ES-I3 (cell line): ENCODE results near the gene CYP39A1.
A peak's percentile ranks its signal among the peaks of the same experiment; 100 is the strongest.

Source experiments
- H3K36me3 ChIP-seq: 2 replicates; pipeline ENCODE4 v1.6.1; 2013; ENCODE audit warnings: mild to moderate bottlenecking, low read length, control low read depth, moderate library complexity; ENCODE audit not compliant: insufficient read depth
- H3K4me1 ChIP-seq: 2 replicates; pipeline ENCODE4 v1.6.1; 2013; ENCODE audit warnings: mild to moderate bottlenecking, control low read depth, low read length; ENCODE audit not compliant: insufficient read depth
- H3K9ac ChIP-seq: 2 replicates; pipeline ENCODE4 v1.6.1; 2013; ENCODE audit warnings: low read depth, mild to moderate bottlenecking, low read length, moderate library complexity
- H3K9me3 ChIP-seq: 2 replicates; pipeline ENCODE4 v1.6.1; 2013; ENCODE audit warnings: mild to moderate bottlenecking, low read length, moderate library complexity; ENCODE audit not compliant: control insufficient read depth, insufficient read depth

CYP39A1 gene, protein sequence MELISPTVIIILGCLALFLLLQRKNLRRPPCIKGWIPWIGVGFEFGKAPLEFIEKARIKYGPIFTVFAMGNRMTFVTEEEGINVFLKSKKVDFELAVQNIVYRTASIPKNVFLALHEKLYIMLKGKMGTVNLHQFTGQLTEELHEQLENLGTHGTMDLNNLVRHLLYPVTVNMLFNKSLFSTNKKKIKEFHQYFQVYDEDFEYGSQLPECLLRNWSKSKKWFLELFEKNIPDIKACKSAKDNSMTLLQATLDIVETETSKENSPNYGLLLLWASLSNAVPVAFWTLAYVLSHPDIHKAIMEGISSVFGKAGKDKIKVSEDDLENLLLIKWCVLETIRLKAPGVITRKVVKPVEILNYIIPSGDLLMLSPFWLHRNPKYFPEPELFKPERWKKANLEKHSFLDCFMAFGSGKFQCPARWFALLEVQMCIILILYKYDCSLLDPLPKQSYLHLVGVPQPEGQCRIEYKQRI

DNA sequence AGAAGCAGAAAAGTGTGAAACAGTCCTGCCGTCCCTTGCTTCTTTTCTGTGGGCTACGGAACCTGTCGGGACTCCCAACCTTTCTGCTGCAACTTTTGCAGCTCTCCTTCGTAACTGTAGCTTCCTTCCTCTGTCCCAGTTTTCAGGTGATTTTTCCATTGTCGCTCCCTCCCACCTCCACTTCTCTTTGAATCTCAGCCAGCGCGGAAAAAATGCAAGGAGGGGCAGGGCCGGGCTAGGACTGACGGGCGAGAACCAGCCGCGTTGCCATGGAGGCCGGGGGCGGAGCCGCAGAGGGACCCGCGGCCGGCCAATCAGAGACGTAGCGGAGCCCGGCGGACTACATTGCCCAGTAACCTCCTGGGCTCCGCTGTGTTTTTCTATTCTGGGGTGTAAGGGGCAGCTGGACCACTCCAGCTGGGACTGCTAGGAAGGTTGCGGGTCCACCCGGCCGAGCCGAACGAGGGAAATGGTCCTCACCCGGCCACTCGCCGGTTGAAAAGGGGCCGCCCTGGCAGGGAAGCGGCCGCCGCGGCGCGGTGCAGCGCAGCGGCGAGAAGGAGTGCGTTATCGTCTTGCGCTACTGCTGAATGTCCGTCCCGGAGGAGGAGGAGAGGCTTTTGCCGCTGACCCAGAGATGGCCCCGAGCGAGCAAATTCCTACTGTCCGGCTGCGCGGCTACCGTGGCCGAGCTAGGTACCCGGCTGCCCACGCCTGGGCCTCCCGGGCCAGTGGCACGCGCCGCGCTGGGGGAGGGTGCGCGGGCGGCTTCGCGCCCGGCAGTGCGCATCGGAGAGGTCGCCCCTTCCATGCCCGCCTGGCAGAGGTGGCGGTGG lies at the start of gene CYP39A1, which contains the start of gene SLC25A27:
CYP39A1 (minus strand) TSS at position 216 of the 836 bp plus-strand sequence. CDS start 236 bp downstream, outside the sequence.
SLC25A27 (plus strand) TSS at position 373 of the 836 bp plus-strand sequence; CDS start at position 591, 218 bp downstream.
- Histone ChIP-seq H3K4me1 (no peaks in the 10 kb centered on the region), H3K9ac (peak within 1 kb of the TSS; percentile 82), H3K36me3 (no peaks in the 10 kb centered on the region), H3K9me3 (no peaks in the 10 kb centered on the region)

DNA sequence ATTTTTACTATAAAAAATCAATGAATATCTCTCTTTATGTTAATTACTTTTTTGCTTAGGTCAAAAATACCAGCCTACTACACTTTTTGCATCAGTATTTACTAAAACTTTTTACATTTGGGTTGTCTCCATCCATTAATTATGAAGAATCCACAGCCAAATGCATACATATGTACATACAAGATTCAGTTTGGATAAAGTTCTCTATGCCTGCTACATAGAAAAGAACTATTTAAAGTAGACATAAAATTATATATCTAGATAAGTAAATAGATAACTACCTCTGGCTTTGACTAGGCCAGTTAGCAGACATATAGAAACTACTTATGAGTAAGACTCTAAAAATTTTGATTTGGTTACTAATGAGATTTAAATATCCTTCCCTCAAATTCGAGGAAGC lies 47.4 kb upstream of the CYP39A1 start:
- no peak overlapping the region for H3K9ac ChIP-seq
- no peaks in the 10 kb centered on the region; the same call in 1 of the 2 replicates for H3K4me1 ChIP-seq
- no peaks in the 10 kb centered on the region for H3K36me3 ChIP-seq
- no peaks in the 10 kb centered on the region for H3K9me3 ChIP-seq

DNA sequence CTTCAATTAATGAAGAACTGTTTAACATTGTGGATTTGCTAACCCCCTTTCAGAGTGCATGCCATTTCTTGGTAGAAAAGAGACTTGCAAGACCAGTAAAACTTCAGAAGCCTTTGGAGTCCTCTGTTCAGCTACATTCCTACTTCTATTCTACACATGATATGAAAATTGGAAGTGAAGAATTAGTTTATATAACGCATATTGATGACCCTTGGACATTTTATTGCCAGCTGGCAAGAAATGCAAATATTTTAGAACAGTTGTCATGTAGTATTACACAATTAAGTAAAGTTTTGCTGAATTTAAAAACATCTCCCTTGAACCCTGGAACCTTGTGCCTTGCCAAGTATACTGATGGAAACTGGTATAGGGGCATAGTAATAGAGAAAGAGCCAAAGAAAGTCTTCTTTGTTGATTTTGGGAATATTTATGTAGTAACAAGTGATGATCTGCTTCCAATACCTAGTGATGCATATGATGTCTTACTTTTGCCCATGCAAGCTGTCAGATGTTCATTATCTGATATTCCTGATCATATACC lies 38.4 kb upstream of the CYP39A1 start:
- Histone ChIP-seq H3K9me3 (no peaks in the 10 kb centered on the region), H3K9ac (no peak overlapping the region), H3K36me3 (no peaks in the 10 kb centered on the region), H3K4me1 (no peaks in the 10 kb centered on the region)

DNA sequence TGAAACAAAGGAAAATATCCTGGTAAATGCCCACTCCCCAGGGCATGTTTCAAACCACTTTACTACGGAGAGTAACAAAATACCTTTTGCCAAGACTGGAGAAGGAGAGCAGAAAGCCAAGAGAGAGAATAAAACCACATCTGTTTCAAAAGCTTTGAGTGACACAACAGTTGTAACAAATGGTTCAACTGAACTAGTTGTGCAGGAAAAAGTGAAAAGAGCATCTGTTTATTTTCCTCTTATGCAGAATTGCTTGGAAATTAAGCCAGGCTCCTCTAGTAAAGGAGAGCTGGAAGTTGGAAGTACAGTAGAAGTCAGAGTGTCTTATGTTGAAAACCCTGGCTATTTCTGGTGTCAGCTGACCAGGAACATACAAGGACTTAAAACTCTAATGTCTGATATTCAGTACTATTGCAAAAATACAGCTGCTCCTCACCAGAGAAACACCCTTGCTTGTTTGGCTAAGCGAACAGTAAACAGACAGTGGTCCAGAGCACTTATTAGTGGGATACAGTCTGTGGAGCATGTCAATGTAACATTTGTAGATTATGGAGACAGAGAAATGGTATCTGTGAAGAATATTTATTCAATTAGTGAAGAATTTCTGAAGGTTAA lies 37.6 kb upstream of the CYP39A1 start:
- Histone ChIP-seq H3K36me3 (no peaks in the 10 kb centered on the region), H3K4me1 (no peaks in the 10 kb centered on the region), H3K9ac (no peak overlapping the region), H3K9me3 (no peaks in the 10 kb centered on the region)

DNA sequence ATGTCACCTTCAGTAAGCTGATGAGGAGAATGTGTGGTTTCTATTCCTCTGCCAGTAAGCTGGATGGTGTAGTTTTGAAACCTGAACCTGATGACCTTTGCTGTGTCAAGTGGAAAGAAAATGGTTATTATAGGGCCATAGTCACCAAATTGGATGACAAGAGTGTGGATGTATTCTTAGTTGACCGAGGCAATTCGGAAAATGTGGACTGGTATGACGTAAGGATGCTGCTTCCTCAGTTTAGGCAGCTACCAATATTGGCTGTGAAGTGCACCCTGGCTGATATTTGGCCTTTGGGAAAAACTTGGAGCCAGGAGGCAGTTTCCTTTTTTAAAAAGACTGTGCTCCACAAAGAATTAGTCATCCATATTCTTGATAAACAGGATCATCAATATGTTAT lies 37.0 kb upstream of the CYP39A1 start:
- H3K9me3 ChIP-seq, result no peaks in the 10 kb centered on the region
- no peaks in the 10 kb centered on the region for H3K36me3 ChIP-seq
- H3K9ac ChIP-seq, result no peak overlapping the region
- no peaks in the 10 kb centered on the region for H3K4me1 ChIP-seq

DNA sequence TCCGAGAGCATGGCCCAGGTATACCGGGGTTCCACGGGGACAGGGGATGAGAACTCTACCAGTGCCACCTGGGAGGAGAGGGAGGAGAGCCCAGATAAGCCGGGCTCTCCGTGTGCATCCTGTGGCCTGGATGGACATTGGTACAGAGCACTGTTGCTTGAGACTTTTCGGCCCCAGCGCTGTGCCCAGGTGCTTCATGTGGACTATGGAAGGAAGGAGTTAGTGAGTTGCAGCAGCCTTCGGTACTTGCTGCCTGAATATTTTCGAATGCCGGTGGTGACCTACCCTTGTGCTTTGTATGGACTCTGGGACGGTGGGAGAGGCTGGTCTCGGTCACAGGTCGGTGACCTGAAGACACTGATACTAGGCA lies 36.3 kb upstream of the CYP39A1 start:
- H3K9ac ChIP-seq, result no peak overlapping the region
- H3K9me3 ChIP-seq, result no peaks in the 10 kb centered on the region
- H3K4me1 ChIP-seq, result no peaks in the 10 kb centered on the region
- no peaks in the 10 kb centered on the region for H3K36me3 ChIP-seq

DNA sequence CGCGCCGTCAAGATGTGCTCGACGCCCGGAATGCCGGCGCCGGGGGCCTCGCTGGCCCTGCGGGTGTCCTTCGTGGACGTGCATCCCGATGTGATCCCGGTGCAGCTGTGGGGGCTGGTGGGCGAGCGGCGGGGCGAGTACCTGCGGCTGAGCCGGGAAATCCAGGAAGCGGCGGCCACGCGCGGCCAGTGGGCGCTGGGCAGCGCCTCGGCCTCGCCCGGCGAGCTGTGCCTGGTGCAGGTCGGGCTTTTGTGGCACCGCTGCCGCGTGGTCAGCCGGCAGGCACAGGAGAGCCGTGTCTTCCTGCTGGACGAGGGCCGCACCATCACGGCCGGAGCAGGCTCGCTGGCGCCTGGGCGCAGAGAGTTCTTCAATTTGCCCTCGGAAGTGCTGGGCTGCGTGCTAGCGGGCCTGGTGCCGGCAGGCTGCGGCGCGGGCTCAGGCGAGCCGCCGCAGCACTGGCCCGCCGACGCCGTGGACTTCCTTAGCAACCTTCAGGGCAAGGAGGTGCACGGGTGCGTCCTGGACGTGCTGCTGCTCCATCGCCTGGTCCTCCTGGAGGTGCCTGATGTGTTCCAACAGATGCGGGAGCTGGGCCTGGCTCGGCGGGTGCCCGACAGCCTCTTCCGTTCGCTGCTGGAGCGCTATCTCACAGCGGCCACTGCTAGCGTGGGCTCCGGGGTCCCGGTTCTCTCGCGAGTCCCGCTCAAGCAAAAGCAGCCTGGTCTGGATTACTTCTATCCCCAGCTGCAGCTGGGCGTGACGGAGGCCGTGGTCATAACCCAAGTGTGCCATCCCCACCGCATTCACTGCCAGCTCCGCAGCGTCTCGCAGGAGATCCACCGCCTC lies 35.7 kb upstream of the CYP39A1 start:
- Histone ChIP-seq H3K9me3 (no peaks in the 10 kb centered on the region), H3K9ac (no peak overlapping the region), H3K4me1 (no peaks in the 10 kb centered on the region), H3K36me3 (no peaks in the 10 kb centered on the region)

DNA sequence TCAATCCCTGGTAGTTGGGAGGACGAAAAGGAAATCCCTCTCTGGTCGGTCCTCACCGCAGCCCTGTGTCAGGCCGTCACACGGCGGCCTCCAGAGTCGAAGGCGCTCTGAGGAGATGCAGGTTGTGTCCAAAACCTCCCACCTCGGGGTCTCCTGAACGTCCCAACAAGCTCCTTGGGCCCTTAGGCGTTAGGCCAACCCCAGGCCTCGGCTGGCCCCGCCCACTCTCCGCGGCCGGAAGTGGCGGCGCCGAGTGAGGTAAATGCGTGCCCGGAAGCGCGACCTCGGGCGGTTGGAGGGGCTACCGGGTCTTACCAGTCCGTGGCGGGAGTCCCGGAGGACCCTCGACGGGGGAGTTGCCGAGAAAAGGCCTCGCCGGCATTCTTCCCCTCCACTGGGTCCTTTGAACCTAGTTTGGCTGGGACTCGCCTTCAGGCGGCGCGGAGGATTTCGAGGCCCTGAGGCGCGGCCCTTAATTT lies 35.0 kb upstream of the CYP39A1 start, which contains the start of gene TDRD6:
TDRD6 (plus strand) TSS at position 267 of the 479 bp plus-strand sequence. CDS start 244 bp downstream, outside the sequence.
- no peak within 1 kb of the TSS for H3K9ac ChIP-seq
- H3K36me3 ChIP-seq, result no peaks in the 10 kb centered on the region
- H3K9me3 ChIP-seq, result no peaks in the 10 kb centered on the region
- H3K4me1 ChIP-seq, result no peaks in the 10 kb centered on the region

DNA sequence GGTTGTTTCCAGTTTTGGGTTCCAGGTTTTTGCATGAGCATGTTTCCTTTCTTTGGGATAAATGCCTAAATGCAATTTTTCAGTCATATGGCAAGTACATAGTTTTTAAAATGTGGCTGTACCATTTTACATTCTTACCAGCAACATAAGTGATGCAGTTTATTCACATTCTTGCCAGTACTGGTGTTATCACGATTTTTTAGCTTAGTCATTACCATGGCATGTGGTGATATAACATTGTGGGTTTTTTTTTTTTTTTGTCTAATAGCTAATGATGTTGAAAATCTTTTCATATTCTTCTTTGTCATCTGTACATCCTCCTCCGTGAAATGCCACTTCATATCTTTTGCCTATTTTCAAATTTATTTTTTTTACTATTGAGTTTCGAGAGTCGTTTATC lies 32.2 kb upstream of the CYP39A1 start:
- Histone ChIP-seq H3K4me1 (no peaks in the 10 kb centered on the region), H3K9me3 (no peaks in the 10 kb centered on the region), H3K9ac (no peak overlapping the region), H3K36me3 (no peaks in the 10 kb centered on the region)

DNA sequence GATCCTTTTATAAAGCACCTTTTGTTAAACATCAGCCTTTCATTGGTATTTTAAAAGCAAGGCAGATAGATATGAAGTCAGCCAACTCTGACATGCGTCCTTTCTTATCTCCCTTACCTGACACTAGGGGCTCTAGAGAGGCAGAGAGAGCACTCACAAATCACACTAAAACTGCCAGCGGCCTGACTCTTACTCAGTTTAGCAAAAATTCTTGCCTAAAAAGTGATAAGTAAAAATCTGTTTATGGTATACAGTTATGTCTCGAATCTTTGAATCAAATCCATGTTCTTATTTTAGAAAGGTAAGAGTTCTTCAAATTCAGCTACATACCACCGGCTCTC lies 24.7 kb upstream of the CYP39A1 start:
- Histone ChIP-seq H3K36me3 (no peaks in the 10 kb centered on the region), H3K9me3 (no peaks in the 10 kb centered on the region), H3K9ac (no peak overlapping the region), H3K4me1 (peaks cover 7% of the 10 kb centered on the region; the same call in 1 of the 2 replicates)

DNA sequence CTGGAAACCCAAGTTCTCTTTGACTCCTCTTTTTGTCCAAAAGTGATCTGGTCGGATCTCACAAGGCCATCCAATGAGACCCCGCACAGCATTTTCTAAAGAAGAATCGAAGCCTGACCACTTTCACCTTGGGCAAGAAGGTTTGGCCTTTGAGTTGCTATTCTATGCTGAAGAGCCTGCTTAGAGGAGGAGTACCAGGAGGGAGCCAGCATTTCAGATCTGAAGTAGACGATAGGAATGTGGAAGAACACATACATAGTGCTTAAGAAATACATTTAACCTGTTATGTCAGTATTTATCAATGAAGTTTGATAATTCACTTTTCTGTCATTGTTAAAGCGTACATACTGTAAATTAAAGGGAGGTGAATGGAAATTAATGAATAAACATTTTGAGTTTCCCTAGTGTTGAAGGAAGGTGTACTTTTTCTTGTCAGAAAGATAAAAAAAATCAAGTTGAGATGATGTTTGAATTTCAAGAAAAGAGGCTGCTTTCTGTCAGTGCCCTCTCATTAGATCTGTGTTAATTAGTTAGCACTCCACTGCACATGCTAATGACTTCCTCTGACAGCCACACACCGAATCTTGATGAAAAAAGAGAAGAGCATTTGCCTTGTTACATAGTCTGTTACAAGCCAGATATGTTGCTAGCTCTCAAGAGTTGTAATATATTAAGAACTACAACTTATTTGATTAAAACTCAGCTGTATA lies 24.1 kb upstream of the CYP39A1 start:
- Histone ChIP-seq H3K4me1 (peaks cover 7% of the 10 kb centered on the region; the same call in 1 of the 2 replicates), H3K9me3 (no peaks in the 10 kb centered on the region), H3K36me3 (no peaks in the 10 kb centered on the region), H3K9ac (no peak overlapping the region)

DNA sequence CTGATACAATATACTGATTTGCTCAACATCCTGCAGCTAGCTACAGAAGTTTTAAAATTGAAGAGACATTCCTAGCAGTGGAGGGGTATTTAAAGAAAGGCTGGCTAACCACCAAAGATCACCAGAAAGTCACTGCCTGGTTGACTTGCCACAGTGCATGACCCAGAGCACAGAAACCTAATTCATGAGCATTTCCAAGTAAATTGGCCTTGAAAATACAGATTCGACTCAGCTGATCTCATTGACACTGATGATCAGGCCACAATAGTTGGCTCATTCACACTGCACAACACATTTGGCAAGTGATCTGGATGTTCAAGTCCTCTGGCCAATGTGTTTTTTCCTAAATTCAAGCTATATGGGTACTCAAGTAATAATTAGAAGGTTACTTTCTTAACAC lies 21.8 kb upstream of the CYP39A1 start:
- Histone ChIP-seq H3K9ac (no peak overlapping the region), H3K36me3 (no peaks in the 10 kb centered on the region), H3K4me1 (peaks cover 7% of the 10 kb centered on the region; the same call in 1 of the 2 replicates), H3K9me3 (no peaks in the 10 kb centered on the region)

DNA sequence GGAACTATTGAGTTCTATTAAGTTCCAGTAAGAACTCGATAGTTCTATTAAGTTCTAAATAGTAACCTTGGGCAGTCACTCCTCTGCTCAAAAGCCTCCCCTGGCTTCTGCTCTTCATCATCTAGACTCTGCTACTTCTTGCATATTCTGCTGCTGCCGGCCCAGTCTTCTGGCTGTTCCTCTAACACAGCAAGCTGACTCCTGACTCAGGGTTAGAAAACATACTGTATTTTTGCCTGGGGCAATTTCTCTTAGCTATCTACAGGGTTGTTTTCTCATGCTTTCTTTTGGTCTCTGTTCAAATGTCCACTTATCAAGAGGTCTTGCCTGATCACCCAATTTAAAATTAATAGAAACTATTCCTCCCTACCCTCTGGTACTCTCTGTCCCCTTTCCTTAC lies 14.8 kb upstream of the CYP39A1 start:
- no peaks in the 10 kb centered on the region for H3K9me3 ChIP-seq
- H3K36me3 ChIP-seq, result no peaks in the 10 kb centered on the region
- no peaks in the 10 kb centered on the region for H3K4me1 ChIP-seq
- H3K9ac ChIP-seq, result no peak overlapping the region
